ENCODE data around the gene MANEAL.

MANEAL gene

GRCh38 chr1:37828410-37829074 lies 34.9 kb downstream of the MANEAL start:
- TF ChIP-seq CTCF (IDR thresholded peaks at IDR 0.05; ENCODE audit: borderline replicate concordance, insufficient read depth, low read depth, low read length) = no peak
- no peak overlapping the region for H3K4me3 ChIP-seq (ENCODE audit: low read depth, low read length)

GRCh38 chr1:37831109-37831508 lies 37.5 kb downstream of the MANEAL start:
- TF ChIP-seq CTCF (IDR thresholded peaks at IDR 0.05; ENCODE audit: borderline replicate concordance, insufficient read depth, low read depth, low read length) = no peak
- no peak overlapping the region for H3K4me3 ChIP-seq (ENCODE audit: low read depth, low read length)

- TF ChIP-seq CTCF (IDR thresholded peaks at IDR 0.05; ENCODE audit: borderline replicate concordance, insufficient read depth, low read depth, low read length) = no peak
Measured at GRCh38 chr1:37831809-37832208, 38.2 kb downstream of the MANEAL start.

GRCh38 chr1:37836788-37837187 lies 43.1 kb downstream of the MANEAL start:
- no peak overlapping the region for H3K4me3 ChIP-seq (ENCODE audit: low read depth, low read length)
- TF ChIP-seq CTCF (IDR thresholded peaks at IDR 0.05; ENCODE audit: borderline replicate concordance, insufficient read depth, low read depth, low read length) = no peak

More at GRCh38 chr1:37831809-37832208, 38.2 kb downstream of the MANEAL start:
- H3K4me3 ChIP-seq (ENCODE audit: low read depth, low read length) = no peak overlapping the region

- H3K4me3 ChIP-seq (ENCODE audit: low read depth, low read length) = no peak overlapping the region
- TF ChIP-seq CTCF (IDR thresholded peaks at IDR 0.05; ENCODE audit: borderline replicate concordance, insufficient read depth, low read depth, low read length) = no peak
Measured at GRCh38 chr1:37839676-37840075, 46.0 kb downstream of the MANEAL start.

GRCh38 chr1:37840711-37841110 lies 47.1 kb downstream of the MANEAL start:
- TF ChIP-seq CTCF (IDR thresholded peaks at IDR 0.05; ENCODE audit: borderline replicate concordance, insufficient read depth, low read depth, low read length) = no peak
- H3K4me3 ChIP-seq (ENCODE audit: low read depth, low read length) = no peak overlapping the region

GRCh38 chr1:37841652-37842051 lies 48.0 kb downstream of the MANEAL start:
- H3K4me3 ChIP-seq (ENCODE audit: low read depth, low read length) = no peak overlapping the region
- no peak for TF ChIP-seq CTCF (IDR thresholded peaks at IDR 0.05; ENCODE audit: borderline replicate concordance, insufficient read depth, low read depth, low read length)

Measured in GM12875 (cell line).